Measurements from ENCODE around the gene ACVR1B.

- no peak for TF ChIP-seq CTCF (conservative IDR thresholded peaks at IDR 0.05; ENCODE audit: low read depth in 2 of 2)
- TF ChIP-seq, protein P1, sequence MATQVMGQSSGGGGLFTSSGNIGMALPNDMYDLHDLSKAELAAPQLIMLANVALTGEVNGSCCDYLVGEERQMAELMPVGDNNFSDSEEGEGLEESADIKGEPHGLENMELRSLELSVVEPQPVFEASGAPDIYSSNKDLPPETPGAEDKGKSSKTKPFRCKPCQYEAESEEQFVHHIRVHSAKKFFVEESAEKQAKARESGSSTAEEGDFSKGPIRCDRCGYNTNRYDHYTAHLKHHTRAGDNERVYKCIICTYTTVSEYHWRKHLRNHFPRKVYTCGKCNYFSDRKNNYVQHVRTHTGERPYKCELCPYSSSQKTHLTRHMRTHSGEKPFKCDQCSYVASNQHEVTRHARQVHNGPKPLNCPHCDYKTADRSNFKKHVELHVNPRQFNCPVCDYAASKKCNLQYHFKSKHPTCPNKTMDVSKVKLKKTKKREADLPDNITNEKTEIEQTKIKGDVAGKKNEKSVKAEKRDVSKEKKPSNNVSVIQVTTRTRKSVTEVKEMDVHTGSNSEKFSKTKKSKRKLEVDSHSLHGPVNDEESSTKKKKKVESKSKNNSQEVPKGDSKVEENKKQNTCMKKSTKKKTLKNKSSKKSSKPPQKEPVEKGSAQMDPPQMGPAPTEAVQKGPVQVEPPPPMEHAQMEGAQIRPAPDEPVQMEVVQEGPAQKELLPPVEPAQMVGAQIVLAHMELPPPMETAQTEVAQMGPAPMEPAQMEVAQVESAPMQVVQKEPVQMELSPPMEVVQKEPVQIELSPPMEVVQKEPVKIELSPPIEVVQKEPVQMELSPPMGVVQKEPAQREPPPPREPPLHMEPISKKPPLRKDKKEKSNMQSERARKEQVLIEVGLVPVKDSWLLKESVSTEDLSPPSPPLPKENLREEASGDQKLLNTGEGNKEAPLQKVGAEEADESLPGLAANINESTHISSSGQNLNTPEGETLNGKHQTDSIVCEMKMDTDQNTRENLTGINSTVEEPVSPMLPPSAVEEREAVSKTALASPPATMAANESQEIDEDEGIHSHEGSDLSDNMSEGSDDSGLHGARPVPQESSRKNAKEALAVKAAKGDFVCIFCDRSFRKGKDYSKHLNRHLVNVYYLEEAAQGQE (IDR thresholded peaks at IDR 0.05; ENCODE audit: unreplicated experiment) = no peak
- no peak for TF ChIP-seq POLR2AphosphoS5 (IDR thresholded peaks at IDR 0.05; ENCODE audit: low read depth)
- no peak for TF ChIP-seq EZH2 (IDR thresholded peaks at IDR 0.05; ENCODE audit: low read depth, unreplicated experiment)
- TF ChIP-seq EZH2phosphoT487 (IDR thresholded peaks at IDR 0.05; ENCODE audit: unreplicated experiment) = no peak
- TF ChIP-seq, protein P2, sequence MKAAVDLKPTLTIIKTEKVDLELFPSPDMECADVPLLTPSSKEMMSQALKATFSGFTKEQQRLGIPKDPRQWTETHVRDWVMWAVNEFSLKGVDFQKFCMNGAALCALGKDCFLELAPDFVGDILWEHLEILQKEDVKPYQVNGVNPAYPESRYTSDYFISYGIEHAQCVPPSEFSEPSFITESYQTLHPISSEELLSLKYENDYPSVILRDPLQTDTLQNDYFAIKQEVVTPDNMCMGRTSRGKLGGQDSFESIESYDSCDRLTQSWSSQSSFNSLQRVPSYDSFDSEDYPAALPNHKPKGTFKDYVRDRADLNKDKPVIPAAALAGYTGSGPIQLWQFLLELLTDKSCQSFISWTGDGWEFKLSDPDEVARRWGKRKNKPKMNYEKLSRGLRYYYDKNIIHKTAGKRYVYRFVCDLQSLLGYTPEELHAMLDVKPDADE (IDR thresholded peaks at IDR 0.05) = no peak
- no peak for TF ChIP-seq NANOG (IDR thresholded peaks at IDR 0.05; ENCODE audit: borderline replicate concordance)
- TF ChIP-seq STAT1 (IDR thresholded peaks at IDR 0.05; ENCODE audit: unreplicated experiment) = no peak
- TF ChIP-seq JUNB (IDR thresholded peaks at IDR 0.05; ENCODE audit: unreplicated experiment) = no peak
- no peak for TF ChIP-seq CREB1 (CRISPR knock-in tag; IDR thresholded peaks at IDR 0.05; ENCODE audit: low read depth)
Measured at GRCh38 chr12:51941604-51942003, 9.9 kb upstream of the ACVR1B start.

Data from GM23338 (cell line).